Esophagus muscularis mucosa (tissue), 4 donors: Measurements from ENCODE around the gene SDK1. TPM values are rescaled to one million over a fixed set of nuclear protein-coding genes. Genes with fewer than 3 reads are reported as not detected.
"Not testable (repeated sequence)": the region's sequence is repeated elsewhere in the genome, so short reads cannot be mapped to it uniquely, and the experiment has no call there.

Experiments used
- DNase-seq: peaks from one replicate; pipeline ENCODE4 v3.0.0-alpha.2; 2017; ENCODE audit errors: extremely low spot score
- H3K27ac ChIP-seq, 4 donors: fragments of 200-600 bp; sonication (generic); replicated peaks in 1 of 4; 1 replicate in 3 of 4; 2 replicates in 1 of 4; pipeline ENCODE4 v1.5.1; 2016 to 2019; ENCODE audit warnings: mild to moderate bottlenecking in 1 of 4
- H3K27me3 ChIP-seq, 4 donors: fragments of 200-600 bp; sonication (generic); one replicate each; pipeline versions ENCODE4 v1.5.1 to v1.6.0; 2016 to 2019
- H3K36me3 ChIP-seq, 4 donors: fragments of 200-600 bp; sonication (generic); one replicate each; pipeline ENCODE4 v1.5.1; 2016 to 2019
- H3K4me1 ChIP-seq, 4 donors: fragments of 200-600 bp; sonication (generic); one replicate each; pipeline ENCODE4 v1.5.1; 2016 to 2019
- H3K4me3 ChIP-seq, 4 donors: fragments of 200-600 bp; sonication (generic); 1 replicate in 2 of 4; 2 replicates in 2 of 4; pipeline ENCODE4 v1.5.1; 2016 to 2019; ENCODE audit warnings: mild to moderate bottlenecking in 4 of 4, moderate library complexity in 1 of 4
- H3K9me3 ChIP-seq, 4 donors: fragments of 200-600 bp; sonication (generic); 1 replicate in 3 of 4; 2 replicates in 1 of 4; pipeline ENCODE4 v1.5.1; 2016 to 2019
- CTCF ChIP-seq, 3 experiments: fragments of 200-600 bp in 2 of 3; fragments of 450-650 bp in 1 of 3; sonication (generic) in 2 of 3; IDR thresholded peaks; one replicate each; pipeline ENCODE4 v1.5.1; 2017 to 2019; ENCODE audit warnings: antibody characterized with exemption in 3 of 3, mild to moderate bottlenecking in 2 of 3, moderate library complexity in 1 of 3
- EP300 ChIP-seq: sonication (generic); formaldehyde crosslinking; IDR thresholded peaks from one replicate; pipeline ENCODE4 v1.6.1; 2017; ENCODE audit warnings: antibody characterized with exemption
- POLR2A ChIP-seq: fragments of 450-650 bp; IDR thresholded peaks from one replicate; pipeline ENCODE4 v1.6.1; 2017; ENCODE audit warnings: antibody characterized with exemption, moderate library complexity, mild to moderate bottlenecking, low read depth
- POLR2AphosphoS5 ChIP-seq, 2 donors: sonication (generic); formaldehyde crosslinking; IDR thresholded peaks; one replicate each; pipeline ENCODE4 v1.6.1; 2017; ENCODE audit warnings: antibody characterized with exemption in 2 of 2
- WGBS: methylation state at CpG from one replicate; pipeline ENCODE4 v1.1.5; 2018; 5-methylcytosine and 5-hydroxymethylcytosine counted together
- intact Hi-C: fragments of 100-400 bp; cut with DNase I; formaldehyde crosslinking; loops from one replicate; pipeline ENCODE4 v1.15.1; 2023
- total RNA-seq, 4 donors: library from RNA; depleted of rRNA; stranded (reverse); fragments of >200 nt; gene quantifications; one replicate each; pipeline versions ENCODE4 v1.1.0 to v1.2.1, GENCODE V29; 2016

The SDK1 gene
- total RNA-seq, 4 donors from 2014 or later = 7.8 to 18.6 (median 12.0) TPM

- Histone ChIP-seq H3K4me1 (no peaks in the 10 kb centered on the region), H3K36me3 (no peaks in the 10 kb centered on the region), H3K27me3 (no peaks in the 10 kb centered on the region), H3K4me3 (no peak overlapping the region), H3K27ac (no peak overlapping the region), H3K9me3 (peaks cover 0 to 20% (median 11%) of the 10 kb centered on the region in 4 donors)
- intact Hi-C loops = no loop called here
- 94% methylated on average over 2 of the region's 2 CpGs for WGBS
- DNase-seq = no peak
- TF ChIP-seq POLR2A (no peak), CTCF (IDR thresholded peaks at IDR 0.05) (no peak), EP300 (no peak), POLR2AphosphoS5 (IDR thresholded peaks at IDR 0.05) (no peak)
Observed at GRCh38 chr7:3739983-3740382, 438.9 kb downstream of the SDK1 start.

- WGBS = 61% methylated on average over 2 of the region's 2 CpGs
- Histone ChIP-seq H3K27me3 (no peaks in the 10 kb centered on the region), H3K9me3 (no peaks in the 10 kb centered on the region), H3K27ac (no peak overlapping the region), H3K36me3 (no peaks in the 10 kb centered on the region), H3K4me3 (no peak overlapping the region), H3K4me1 (no peaks in the 10 kb centered on the region)
- no peak for DNase-seq
- intact Hi-C loops = no loop called here
- TF ChIP-seq POLR2AphosphoS5 (IDR thresholded peaks at IDR 0.05) = no peak
- no peak for TF ChIP-seq EP300
- no peak for TF ChIP-seq POLR2A
- no peak for TF ChIP-seq CTCF (IDR thresholded peaks at IDR 0.05)
Observed at GRCh38 chr7:3747467-3747866, 446.4 kb downstream of the SDK1 start.

DNA sequence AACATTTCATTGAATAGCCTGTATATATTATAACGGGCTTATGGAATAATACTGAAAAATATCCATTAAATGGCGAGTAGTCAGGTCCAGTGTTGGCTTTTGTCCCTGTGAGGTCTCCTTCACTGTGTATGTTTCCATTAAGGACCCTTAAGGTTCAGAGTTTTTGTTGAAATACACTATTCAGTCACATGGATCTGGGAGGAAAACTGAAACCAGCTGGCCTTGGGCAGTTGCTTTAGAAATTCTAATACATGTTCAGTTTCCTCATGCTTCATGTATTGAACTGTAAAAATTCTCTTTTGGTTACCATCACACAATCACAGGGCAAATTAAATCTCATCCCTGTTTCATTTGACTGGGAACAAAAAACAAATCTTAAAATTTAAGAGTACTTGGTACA lies 447.3 kb downstream of the SDK1 start:
- intact Hi-C loops = no loop called here
- Histone ChIP-seq H3K4me3 (no peak overlapping the region), H3K27me3 (no peaks in the 10 kb centered on the region), H3K27ac (no peak overlapping the region), H3K4me1 (no peaks in the 10 kb centered on the region), H3K36me3 (no peaks in the 10 kb centered on the region), H3K9me3 (no peaks in the 10 kb centered on the region)
- WGBS = 79% methylated on average over 2 of the region's 2 CpGs
- no peak for TF ChIP-seq CTCF (IDR thresholded peaks at IDR 0.05)
- no peak for TF ChIP-seq EP300
- no peak for TF ChIP-seq POLR2A
- TF ChIP-seq POLR2AphosphoS5 (IDR thresholded peaks at IDR 0.05) = no peak
- no peak for DNase-seq

GRCh38 chr7:3753868-3754267 lies 452.8 kb downstream of the SDK1 start:
- no peaks in the 10 kb centered on the region for H3K4me1 ChIP-seq
- H3K9me3 ChIP-seq = no peaks in the 10 kb centered on the region
- H3K27ac ChIP-seq = no peak overlapping the region
- no peak for DNase-seq
- H3K36me3 ChIP-seq = no peaks in the 10 kb centered on the region
- intact Hi-C loops = no loop called here
- no peak for TF ChIP-seq POLR2AphosphoS5 (IDR thresholded peaks at IDR 0.05)
- no peak for TF ChIP-seq POLR2A
- TF ChIP-seq EP300 = no peak
- H3K27me3 ChIP-seq = no peaks in the 10 kb centered on the region
- WGBS = 89% methylated on average over 1 of the region's 1 CpG
- no peak overlapping the region for H3K4me3 ChIP-seq

DNA sequence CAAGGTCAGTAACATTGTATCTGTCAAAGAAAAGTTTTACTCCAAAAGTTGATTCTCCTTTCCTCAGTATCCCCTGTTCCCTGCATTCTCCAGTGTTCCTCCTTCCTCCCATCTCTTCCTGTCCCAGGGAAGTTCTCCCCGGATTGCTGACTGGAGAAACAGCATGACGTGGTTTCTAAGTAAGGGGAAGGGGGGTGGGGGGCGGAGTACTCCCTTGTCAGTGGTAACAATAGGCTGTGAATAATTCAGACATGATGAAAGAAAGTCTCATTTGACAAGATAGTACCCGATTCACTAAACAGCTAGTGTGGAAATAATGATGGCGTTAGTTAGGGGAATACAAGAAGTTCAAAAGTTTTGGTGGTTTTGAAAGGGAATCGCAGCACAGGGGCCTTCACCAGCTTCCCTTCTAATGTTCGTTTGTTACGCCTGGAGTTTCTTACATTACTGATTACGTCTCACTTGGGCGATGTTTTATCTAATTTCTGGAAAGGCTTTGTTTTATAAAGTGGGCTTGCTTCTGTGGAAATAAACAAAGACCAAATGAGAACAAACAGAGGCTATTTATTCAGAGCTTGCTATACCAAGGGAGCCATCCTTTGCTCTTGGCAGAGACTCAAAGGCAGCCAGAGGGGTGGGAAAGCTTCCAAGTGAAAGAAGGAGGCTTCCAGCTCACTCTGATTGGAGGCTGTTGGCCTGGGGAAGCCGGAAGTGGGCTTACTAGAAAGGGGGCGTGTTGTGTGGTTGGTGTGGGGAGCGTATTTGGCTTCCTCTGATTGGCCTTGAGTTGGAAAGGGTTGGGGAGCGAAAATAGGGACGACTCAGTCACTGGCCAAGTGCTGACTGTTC lies 453.7 kb downstream of the SDK1 start:
- Histone ChIP-seq H3K4me1 (no peaks in the 10 kb centered on the region), H3K36me3 (no peaks in the 10 kb centered on the region), H3K27ac (no peak overlapping the region), H3K4me3 (peak overlapping the region in 2 of 4 donors; percentile 1 to 4), H3K9me3 (no peaks in the 10 kb centered on the region), H3K27me3 (no peaks in the 10 kb centered on the region)
- no peak for TF ChIP-seq EP300
- TF ChIP-seq CTCF (IDR thresholded peaks at IDR 0.05) = no peak
- no peak for TF ChIP-seq POLR2A
- no peak for TF ChIP-seq POLR2AphosphoS5 (IDR thresholded peaks at IDR 0.05)
- WGBS = 68% methylated on average over 15 of the region's 15 CpGs
- intact Hi-C loops = no loop called here
- DNase-seq = no peak

DNA sequence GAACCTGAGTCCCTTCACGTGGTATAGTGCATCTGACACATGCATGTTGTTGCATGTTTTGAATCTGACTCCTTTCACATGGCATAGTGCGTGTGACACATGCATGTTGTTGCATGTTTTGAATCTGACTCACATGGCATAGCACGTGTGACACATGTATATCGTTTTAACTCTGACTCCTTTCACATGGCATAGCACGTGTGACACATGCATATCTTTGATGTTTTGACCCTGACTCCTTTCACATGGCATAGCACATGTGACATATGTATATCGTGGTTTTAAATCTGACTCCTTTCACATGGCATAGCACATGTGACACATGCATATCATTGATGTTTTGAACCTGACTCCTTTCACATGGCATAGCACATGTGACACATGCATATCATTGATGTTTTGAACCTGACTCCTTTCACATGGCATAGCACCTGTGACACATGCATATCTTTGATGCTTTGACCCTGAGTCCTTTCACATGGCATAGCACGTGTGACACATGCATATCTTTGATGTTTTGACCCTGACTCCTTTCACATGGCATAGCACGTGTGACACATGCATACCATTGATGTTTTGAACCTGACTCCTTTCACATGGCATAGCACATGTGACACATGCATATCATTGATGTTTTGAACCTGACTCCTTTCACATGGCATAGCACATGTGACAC lies 454.9 kb downstream of the SDK1 start:
- H3K36me3 ChIP-seq, H3K4me3 ChIP-seq, H3K4me1 ChIP-seq, H3K27me3 ChIP-seq, DNase-seq, H3K27ac ChIP-seq, H3K9me3 ChIP-seq, intact Hi-C loops: not testable (repeated sequence)
- 89% methylated on average over 8 of the region's 8 CpGs for WGBS
